Activated CD8-positive, alpha-beta memory T cell treated with anti-CD3 and anti-CD28 coated beads for 24 hours (primary cell): ENCODE results near the gene UPK1A.

Source experiments
- DNase-seq: peaks from one replicate; pipeline ENCODE4 v3.0.0-alpha.2; 2020

Gene UPK1A

DNA sequence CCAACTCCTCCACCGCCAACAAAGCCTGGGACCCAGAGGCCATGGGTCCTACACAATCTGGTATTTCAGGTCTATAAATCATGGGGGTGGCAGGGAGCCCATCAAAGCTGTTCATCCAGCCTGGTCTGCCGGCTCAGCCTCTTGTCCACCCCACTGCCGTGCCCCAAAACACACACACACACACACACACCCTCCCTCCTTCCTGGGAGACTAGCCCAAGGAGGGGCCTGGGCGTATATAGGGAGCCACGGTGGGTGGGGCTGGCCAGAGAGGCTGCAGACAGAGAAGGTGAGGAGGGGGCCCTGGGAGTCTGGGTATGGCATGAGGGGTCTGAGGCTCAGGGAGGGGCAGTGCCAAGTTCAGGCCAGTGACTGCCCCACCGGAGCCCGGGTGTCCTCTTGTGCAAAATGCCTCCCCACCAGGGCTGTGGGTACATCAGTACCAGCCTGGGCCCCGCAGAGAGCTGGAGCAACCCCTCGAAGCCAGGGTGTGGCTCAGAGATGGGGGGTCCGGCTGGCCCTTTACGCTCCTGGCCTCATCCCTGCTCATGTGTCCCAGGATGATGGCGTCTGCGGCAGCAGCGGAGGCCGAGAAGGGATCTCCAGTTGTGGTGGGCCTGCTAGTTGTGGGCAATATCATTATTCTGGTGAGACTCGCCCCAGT is at the start of gene UPK1A:
TSS of gene UPK1A (plus strand) at position 267 of the 663 bp plus-strand sequence. CDS start at position 563, 296 bp downstream.
- DNase-seq = no peak

DNA sequence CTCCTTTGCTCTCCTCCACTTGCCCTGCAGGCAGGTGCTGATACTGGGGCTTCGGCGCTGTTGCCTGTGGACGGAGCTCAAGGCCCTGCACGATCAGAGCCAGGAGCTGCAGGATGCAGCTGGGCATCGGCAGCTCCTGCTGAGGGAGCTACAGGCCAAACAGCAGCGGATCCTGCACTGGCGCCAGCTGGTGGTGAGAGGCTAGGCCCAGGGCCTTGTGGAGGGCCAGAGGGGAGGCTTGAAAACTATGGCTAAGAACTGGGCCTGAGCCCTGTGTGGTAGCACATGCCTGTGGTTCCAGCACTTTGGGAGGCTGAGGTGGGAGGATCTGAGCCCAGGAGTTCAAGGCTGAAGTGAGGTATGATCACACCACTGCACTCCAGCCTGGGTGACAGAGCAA is 47.5 kb upstream of the UPK1A start:
- DNase-seq = no peak

- DNase-seq = no peak
Measured at GRCh38 chr19:35619290-35619923, 46.9 kb upstream of the UPK1A start.

- DNase-seq = no peak
Measured at GRCh38 chr19:35620001-35620400, 46.3 kb upstream of the UPK1A start.

DNA sequence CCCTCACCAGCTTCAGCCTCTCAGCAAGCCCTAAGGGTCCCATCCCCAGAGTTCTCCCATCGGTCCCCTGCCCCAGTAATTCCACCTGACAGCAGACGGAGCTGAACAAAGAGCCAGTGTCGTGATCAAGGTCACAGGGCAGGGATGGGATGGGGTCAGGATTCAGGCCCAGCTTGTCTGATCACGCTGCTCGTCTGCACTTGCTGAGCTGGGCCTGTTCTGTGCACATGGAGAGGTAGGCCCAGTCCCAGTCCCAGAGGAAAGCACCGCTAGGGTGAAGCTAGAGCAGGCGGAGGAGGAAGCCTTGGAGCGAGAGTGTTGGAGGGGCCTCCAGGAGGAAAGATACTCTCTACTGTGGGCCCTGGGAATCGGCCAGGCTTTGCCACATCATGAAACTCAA is 44.6 kb upstream of the UPK1A start:
- DNase-seq = no peak

- no peak for DNase-seq
Measured at GRCh38 chr19:35622750-35623149, 43.6 kb upstream of the UPK1A start.

GRCh38 chr19:35623327-35624010 is 42.8 kb upstream of the UPK1A start:
- DNase-seq = no peak

- DNase-seq = no peak
Measured at GRCh38 chr19:35628264-35628564, 38.1 kb upstream of the UPK1A start.

GRCh38 chr19:35628565-35629331 is 37.6 kb upstream of the UPK1A start, which contains the start of gene RBM42:
RBM42 (plus strand) TSS chr19:35629036; CDS start chr19:35629154, 118 bp downstream.
- DNase-seq = peak; percentile 100

GRCh38 chr19:35629332-35629633 is 37.0 kb upstream of the UPK1A start:
- DNase-seq = no peak

GRCh38 chr19:35633727-35634440 is 32.4 kb upstream of the UPK1A start:
- DNase-seq = no peak

DNA sequence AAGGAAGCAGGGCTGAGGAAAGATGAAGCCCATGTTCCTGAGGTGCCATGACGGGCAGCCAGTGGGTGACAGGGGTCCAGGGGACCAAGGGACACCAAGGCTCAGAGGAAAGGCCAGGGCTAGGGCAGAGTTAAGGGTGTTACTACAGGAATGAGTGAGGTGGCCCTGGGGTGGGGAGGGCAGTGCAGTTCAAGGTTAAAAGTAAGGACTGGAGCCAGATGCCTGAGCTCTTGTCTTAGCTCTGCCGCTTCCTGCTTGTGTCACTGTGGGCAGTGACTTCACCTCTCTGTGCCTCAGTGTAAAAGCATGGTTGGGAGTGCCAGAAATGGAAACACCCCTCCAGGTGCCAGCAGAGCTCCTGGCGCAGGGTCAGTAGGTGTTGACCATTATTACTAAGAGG is 29.7 kb upstream of the UPK1A start:
- no peak for DNase-seq

DNA sequence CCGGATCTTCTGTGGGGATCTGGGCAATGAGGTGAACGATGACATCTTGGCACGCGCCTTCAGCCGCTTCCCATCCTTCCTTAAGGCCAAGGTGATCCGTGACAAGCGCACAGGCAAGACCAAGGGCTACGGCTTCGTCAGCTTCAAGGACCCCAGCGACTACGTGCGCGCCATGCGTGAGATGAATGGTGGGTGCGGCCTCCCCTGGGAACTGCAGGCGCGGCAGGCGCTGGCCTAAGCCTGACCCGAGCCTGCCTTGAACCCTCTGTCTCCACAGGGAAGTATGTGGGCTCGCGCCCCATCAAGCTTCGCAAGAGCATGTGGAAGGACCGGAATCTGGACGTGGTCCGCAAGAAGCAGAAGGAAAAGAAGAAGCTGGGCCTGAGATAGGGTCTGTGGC is 29.2 kb upstream of the UPK1A start:
- DNase-seq = no peak

DNA sequence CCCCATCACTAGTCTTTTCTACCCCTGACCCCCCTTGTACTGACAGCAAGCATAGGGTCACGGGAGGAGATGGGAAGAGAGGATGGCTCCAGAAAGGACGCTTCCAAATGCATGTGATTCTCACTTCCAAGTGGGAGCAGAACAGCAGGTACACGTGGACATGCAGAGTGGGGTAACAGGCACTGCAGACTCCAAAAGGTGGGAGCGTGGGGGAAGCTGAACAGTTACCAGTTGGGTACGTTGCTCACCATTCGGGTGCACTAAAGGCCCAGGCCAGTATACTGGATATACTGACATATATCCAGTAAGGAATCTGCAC is 27.0 kb upstream of the UPK1A start:
- DNase-seq = no peak

- DNase-seq = no peak
Measured at GRCh38 chr19:35639863-35640262, 26.5 kb upstream of the UPK1A start.

DNA sequence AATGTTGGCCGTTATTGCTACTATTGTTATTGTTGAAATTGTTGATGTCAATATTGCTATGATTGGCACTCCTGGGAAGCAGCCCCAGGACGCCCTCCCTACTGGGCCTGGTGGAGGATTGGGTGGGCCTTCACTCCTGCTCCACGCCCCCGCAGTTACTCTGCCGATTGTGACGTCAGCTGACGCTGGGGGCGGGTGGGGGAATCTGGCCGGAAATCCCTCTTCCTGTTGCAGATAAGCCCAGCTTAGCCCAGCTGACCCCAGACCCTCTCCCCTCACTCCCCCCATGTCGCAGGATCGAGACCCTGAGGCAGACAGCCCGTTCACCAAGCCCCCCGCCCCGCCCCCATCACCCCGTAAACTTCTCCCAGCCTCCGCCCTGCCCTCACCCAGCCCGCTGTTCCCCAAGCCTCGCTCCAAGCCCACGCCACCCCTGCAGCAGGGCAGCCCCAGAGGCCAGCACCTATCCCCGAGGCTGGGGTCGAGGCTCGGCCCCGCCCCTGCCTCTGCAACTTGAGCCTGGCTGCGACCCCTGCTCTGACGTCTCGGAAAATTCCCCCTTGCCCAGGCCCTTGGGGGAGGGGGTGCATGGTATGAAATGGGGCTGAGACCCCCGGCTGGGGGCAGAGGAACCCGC is 24.7 kb upstream of the UPK1A start, which contains the start of gene ETV2:
TSS of gene ETV2 (plus strand) at position 231 of the 637 bp plus-strand sequence. CDS start 716 bp downstream, outside the sequence.
- peak; percentile 77 for DNase-seq

GRCh38 chr19:35642312-35642711 is 24.0 kb upstream of the UPK1A start:
- no peak for DNase-seq

DNA sequence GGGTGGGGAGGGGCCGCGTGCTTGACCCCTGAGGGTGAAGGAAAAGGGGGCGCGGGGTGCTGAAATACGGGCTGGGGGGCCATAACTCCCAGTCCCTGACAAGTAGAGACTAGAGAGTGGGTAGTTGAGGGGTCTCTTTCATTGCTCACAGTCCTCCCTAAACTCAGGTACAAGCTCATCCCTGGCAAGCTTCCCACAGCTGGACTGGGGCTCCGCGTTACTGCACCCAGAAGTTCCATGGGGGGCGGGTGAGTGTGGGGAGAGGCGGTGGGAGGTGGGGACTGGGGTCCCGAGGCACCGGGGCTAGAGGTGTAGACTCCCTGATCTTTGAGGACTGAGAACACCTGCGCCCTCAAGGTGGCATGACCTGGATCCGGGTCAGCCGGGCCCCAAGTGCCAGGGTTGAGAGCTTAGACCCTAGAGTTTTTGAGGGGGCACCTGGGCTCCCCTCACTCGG is 23.5 kb upstream of the UPK1A start:
- no peak for DNase-seq

DNA sequence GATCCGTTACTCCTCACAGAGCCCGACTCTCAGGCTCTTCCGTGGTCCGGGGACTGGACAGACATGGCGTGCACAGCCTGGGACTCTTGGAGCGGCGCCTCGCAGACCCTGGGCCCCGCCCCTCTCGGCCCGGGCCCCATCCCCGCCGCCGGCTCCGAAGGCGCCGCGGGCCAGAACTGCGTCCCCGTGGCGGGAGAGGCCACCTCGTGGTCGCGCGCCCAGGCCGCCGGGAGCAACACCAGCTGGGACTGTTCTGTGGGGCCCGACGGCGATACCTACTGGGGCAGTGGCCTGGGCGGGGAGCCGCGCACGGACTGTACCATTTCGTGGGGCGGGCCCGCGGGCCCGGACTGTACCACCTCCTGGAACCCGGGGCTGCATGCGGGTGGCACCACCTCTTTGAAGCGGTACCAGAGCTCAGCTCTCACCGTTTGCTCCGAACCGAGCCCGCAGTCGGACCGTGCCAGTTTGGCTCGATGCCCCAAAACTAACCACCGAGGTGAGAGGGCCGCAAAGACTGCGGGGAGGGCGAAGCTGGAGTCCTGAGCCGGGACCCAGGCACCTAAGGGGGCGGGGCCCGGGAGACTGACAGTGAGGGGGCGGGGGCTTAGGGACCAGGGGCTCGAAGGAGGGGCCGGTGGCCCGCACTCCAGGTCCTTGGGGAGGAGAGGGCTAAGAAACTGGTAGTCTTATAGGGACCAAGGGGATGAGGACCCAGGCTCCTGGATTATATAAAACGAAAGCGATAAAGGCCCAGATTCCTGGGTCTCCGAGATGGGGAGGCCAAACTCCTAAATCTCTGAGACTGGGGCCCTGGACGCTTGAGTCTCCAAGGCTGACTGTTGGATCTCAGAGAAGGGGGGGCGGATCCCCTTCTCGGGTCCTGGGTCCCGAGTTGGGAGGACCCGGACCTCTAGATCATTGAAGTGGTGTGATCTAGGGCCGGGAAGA is 22.8 kb upstream of the UPK1A start:
- DNase-seq = peak; percentile 95

DNA sequence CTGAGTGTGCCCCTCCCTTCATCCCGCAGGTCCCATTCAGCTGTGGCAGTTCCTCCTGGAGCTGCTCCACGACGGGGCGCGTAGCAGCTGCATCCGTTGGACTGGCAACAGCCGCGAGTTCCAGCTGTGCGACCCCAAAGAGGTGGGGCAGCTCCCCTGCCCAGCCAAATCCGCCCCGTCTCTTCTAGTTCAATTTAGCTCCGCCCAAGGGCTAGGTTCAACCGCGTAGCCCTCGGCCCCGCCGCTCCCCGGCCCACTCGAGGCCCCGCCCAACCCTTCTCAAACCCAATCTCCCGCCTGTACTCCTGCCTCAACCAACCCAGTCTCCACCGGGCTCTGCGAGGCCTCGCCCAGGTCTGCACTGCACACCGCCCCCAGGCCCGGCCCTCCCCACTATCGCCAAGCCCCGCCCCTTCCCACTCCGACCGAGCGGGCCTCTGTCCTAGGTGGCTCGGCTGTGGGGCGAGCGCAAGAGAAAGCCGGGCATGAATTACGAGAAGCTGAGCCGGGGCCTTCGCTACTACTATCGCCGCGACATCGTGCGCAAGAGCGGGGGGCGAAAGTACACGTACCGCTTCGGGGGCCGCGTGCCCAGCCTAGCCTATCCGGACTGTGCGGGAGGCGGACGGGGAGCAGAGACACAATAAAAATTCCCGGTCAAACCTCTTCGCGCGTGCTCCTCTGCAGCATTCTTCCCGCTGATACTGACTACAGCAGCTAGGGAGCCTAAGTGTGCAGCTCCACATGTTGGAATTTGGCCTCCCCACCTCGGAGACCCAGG is 21.9 kb upstream of the UPK1A start:
- peak; percentile 96 for DNase-seq
